SK-N-SH treated with all-trans-retinoic acid at 6 μM for 48 hours (cell line): ENCODE results near the gene NR1I3.

Experiments
- ATAC-seq: fragments of 200-7000 bp; cut with Tn5 transposase; 3 replicates; pipeline ENCODE4 v1.9.1; 2020; ENCODE audit warnings: mild to moderate bottlenecking, moderate library complexity
- ARNTL ChIP-seq: fragments of 450-650 bp; formaldehyde crosslinking; IDR thresholded peaks from 2 replicates; pipeline ENCODE4 v1.5.0; 2020; ENCODE audit warnings: low read depth, mild to moderate bottlenecking, moderate library complexity, borderline replicate concordance
- BACH2 ChIP-seq: fragments of 250-450 bp; sonication (Bioruptor Pico); IDR thresholded peaks from 2 replicates; pipeline ENCODE4 v1.9.0; 2021; ENCODE audit warnings: mild to moderate bottlenecking, borderline replicate concordance
- CSDC2 ChIP-seq: fragments of 250-450 bp; sonication (Bioruptor Pico); IDR thresholded peaks from 2 replicates; pipeline ENCODE4 v1.5.0; 2020; ENCODE audit warnings: mild to moderate bottlenecking, moderate library complexity
- ESRRG ChIP-seq: fragments of 250-450 bp; sonication (Bioruptor Pico); IDR thresholded peaks from 2 replicates; pipeline ENCODE4 v1.6.1; 2021; ENCODE audit warnings: mild to moderate bottlenecking
- GLIS3 ChIP-seq: fragments of 250-450 bp; sonication (Bioruptor Pico); IDR thresholded peaks from 2 replicates; pipeline ENCODE4 v1.5.0; 2020; ENCODE audit warnings: mild to moderate bottlenecking, moderate library complexity
- ISL1 ChIP-seq: fragments of 250-450 bp; sonication (Bioruptor Pico); IDR thresholded peaks from 2 replicates; pipeline ENCODE4 v2.1.2; 2022; ENCODE audit warnings: mild to moderate bottlenecking, moderate library complexity
- PATZ1 ChIP-seq: fragments of 250-450 bp; sonication (Bioruptor Pico); IDR thresholded peaks from 2 replicates; pipeline ENCODE4 v1.8.0; 2020; ENCODE audit warnings: mild to moderate bottlenecking, moderate library complexity, borderline replicate concordance
- POU6F1 ChIP-seq: fragments of 250-450 bp; sonication (Bioruptor Pico); IDR thresholded peaks from 2 replicates; pipeline ENCODE4 v1.8.0; 2021; ENCODE audit warnings: low read depth, mild to moderate bottlenecking, moderate library complexity, borderline replicate concordance
- PPARA ChIP-seq: fragments of 250-450 bp; sonication (Bioruptor Pico); IDR thresholded peaks from 2 replicates; pipeline ENCODE4 v1.5.0; 2020; ENCODE audit warnings: mild to moderate bottlenecking, borderline replicate concordance
- RARB ChIP-seq: fragments of 250-450 bp; sonication (Bioruptor Pico); IDR thresholded peaks from 2 replicates; pipeline ENCODE4 v1.8.0; 2021; ENCODE audit warnings: mild to moderate bottlenecking, moderate library complexity
- SNAI2 ChIP-seq: fragments of 250-450 bp; sonication (Bioruptor Pico); IDR thresholded peaks from 2 replicates; pipeline ENCODE4 v1.5.0; 2020; ENCODE audit warnings: mild to moderate bottlenecking, moderate library complexity
- TCF4 ChIP-seq: fragments of 250-450 bp; sonication (Bioruptor Pico); IDR thresholded peaks from 2 replicates; pipeline ENCODE4 v1.8.0; 2021; ENCODE audit warnings: mild to moderate bottlenecking, moderate library complexity, borderline replicate concordance
- ZC3H10 ChIP-seq: fragments of 250-450 bp; sonication (Bioruptor Pico); IDR thresholded peaks from 2 replicates; pipeline ENCODE4 v1.5.1; 2021; ENCODE audit warnings: mild to moderate bottlenecking, moderate library complexity
- ZFP3 ChIP-seq: fragments of 250-450 bp; sonication (Bioruptor Pico); IDR thresholded peaks from 2 replicates; pipeline ENCODE4 v1.5.0; 2020; ENCODE audit warnings: mild to moderate bottlenecking, moderate library complexity
- ZFP30 ChIP-seq: fragments of 450-650 bp; formaldehyde crosslinking; IDR thresholded peaks from 2 replicates; pipeline ENCODE4 v1.5.0; 2022; ENCODE audit warnings: mild to moderate bottlenecking, moderate library complexity
- ZNF565 ChIP-seq: fragments of 450-650 bp; formaldehyde crosslinking; conservative IDR thresholded peaks from 2 replicates; pipeline ENCODE4 v1.5.0; 2020; ENCODE audit warnings: low read depth, mild to moderate bottlenecking, moderate library complexity
- ZNF8 ChIP-seq: fragments of 450-650 bp; formaldehyde crosslinking; IDR thresholded peaks from 2 replicates; pipeline ENCODE4 v1.5.0; 2020; ENCODE audit warnings: mild to moderate bottlenecking, moderate library complexity
- TF ChIP-seq, protein P1 (sequence below): fragments of 250-450 bp; sonication (Bioruptor Pico); IDR thresholded peaks from 2 replicates; pipeline ENCODE4 v1.5.0; 2020; ENCODE audit warnings: mild to moderate bottlenecking, moderate library complexity
- TF ChIP-seq, protein P2 (sequence below): fragments of 250-450 bp; sonication (Bioruptor Pico); IDR thresholded peaks from 2 replicates; pipeline ENCODE4 v1.5.1; 2021; ENCODE audit warnings: mild to moderate bottlenecking, moderate library complexity
- TF ChIP-seq, protein P3 (sequence below): fragments of 250-450 bp; sonication (Bioruptor Pico); IDR thresholded peaks from 2 replicates; pipeline ENCODE4 v1.5.1; 2020; ENCODE audit warnings: low read depth, mild to moderate bottlenecking, moderate library complexity

The NR1I3 gene

GRCh38 chr1:161229896-161230295 is 8.1 kb downstream of the NR1I3 start:
- no peak for ATAC-seq
- TF ChIP-seq RARB (CRISPR knock-in tag) (no peak), ZNF565 (CRISPR knock-in tag) (no peak), SNAI2 (CRISPR knock-in tag) (no peak), ZC3H10 (CRISPR knock-in tag) (no peak), PATZ1 (CRISPR knock-in tag) (no peak), TCF4 (CRISPR knock-in tag) (no peak), ZFP30 (no peak), CSDC2 (CRISPR knock-in tag) (no peak), ARNTL (CRISPR knock-in tag) (no peak), ZNF8 (CRISPR knock-in tag) (no peak), GLIS3 (CRISPR knock-in tag) (no peak), POU6F1 (CRISPR knock-in tag) (no peak), ESRRG (CRISPR knock-in tag) (no peak), ZFP3 (CRISPR knock-in tag) (no peak), ISL1 (CRISPR knock-in tag) (no peak), PPARA (no peak)
- TF ChIP-seq, protein P1, sequence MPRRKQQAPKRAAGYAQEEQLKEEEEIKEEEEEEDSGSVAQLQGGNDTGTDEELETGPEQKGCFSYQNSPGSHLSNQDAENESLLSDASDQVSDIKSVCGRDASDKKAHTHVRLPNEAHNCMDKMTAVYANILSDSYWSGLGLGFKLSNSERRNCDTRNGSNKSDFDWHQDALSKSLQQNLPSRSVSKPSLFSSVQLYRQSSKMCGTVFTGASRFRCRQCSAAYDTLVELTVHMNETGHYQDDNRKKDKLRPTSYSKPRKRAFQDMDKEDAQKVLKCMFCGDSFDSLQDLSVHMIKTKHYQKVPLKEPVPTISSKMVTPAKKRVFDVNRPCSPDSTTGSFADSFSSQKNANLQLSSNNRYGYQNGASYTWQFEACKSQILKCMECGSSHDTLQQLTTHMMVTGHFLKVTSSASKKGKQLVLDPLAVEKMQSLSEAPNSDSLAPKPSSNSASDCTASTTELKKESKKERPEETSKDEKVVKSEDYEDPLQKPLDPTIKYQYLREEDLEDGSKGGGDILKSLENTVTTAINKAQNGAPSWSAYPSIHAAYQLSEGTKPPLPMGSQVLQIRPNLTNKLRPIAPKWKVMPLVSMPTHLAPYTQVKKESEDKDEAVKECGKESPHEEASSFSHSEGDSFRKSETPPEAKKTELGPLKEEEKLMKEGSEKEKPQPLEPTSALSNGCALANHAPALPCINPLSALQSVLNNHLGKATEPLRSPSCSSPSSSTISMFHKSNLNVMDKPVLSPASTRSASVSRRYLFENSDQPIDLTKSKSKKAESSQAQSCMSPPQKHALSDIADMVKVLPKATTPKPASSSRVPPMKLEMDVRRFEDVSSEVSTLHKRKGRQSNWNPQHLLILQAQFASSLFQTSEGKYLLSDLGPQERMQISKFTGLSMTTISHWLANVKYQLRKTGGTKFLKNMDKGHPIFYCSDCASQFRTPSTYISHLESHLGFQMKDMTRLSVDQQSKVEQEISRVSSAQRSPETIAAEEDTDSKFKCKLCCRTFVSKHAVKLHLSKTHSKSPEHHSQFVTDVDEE (CRISPR knock-in tag), result no peak
- TF ChIP-seq, protein P2, sequence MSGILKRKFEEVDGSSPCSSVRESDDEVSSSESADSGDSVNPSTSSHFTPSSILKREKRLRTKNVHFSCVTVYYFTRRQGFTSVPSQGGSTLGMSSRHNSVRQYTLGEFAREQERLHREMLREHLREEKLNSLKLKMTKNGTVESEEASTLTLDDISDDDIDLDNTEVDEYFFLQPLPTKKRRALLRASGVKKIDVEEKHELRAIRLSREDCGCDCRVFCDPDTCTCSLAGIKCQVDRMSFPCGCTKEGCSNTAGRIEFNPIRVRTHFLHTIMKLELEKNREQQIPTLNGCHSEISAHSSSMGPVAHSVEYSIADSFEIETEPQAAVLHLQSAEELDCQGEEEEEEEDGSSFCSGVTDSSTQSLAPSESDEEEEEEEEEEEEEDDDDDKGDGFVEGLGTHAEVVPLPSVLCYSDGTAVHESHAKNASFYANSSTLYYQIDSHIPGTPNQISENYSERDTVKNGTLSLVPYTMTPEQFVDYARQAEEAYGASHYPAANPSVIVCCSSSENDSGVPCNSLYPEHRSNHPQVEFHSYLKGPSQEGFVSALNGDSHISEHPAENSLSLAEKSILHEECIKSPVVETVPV (CRISPR knock-in tag), result no peak
- TF ChIP-seq, protein P3, sequence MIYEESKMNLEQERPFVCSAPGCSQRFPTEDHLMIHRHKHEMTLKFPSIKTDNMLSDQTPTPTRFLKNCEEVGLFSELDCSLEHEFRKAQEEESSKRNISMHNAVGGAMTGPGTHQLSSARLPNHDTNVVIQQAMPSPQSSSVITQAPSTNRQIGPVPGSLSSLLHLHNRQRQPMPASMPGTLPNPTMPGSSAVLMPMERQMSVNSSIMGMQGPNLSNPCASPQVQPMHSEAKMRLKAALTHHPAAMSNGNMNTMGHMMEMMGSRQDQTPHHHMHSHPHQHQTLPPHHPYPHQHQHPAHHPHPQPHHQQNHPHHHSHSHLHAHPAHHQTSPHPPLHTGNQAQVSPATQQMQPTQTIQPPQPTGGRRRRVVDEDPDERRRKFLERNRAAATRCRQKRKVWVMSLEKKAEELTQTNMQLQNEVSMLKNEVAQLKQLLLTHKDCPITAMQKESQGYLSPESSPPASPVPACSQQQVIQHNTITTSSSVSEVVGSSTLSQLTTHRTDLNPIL, result no peak
- TF ChIP-seq, all 23 proteins: peak for 0

DNA sequence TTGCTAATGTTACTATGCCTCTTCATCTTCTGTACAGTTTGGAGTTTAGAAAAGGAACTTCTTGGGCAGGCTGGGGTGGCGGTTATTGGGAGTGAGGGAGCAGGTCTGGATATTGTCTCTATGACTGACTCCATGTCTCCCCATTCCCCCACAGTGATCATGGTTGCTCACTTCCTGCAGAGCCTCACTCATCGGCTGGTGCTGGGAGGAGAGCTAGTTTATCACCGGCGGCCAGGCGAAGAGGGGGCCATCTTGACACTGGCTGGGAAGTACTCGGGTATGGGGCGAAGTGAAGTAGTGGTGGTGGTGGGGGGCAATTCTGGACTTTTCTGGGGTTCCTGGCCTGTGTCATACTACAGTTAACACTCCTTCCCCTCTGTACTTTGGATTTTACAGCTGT is 10.0 kb downstream of the NR1I3 start:
- TF ChIP-seq ZFP3 (CRISPR knock-in tag), result no peak
- TF ChIP-seq BACH2 (CRISPR knock-in tag), result no peak
- TF ChIP-seq GLIS3 (CRISPR knock-in tag), result no peak
- no peak for TF ChIP-seq PATZ1 (CRISPR knock-in tag)
- TF ChIP-seq ZC3H10 (CRISPR knock-in tag), result no peak
- no peak for TF ChIP-seq ZNF565 (CRISPR knock-in tag)
- TF ChIP-seq, protein P3, result no peak
- TF ChIP-seq, all 23 proteins: peak for 0
- ATAC-seq, result no peak
